Fibroblast of gingiva (primary cell): ENCODE measurements around the gene ACSF3.

Experiments
- DNase-seq: peaks from one replicate; pipeline ENCODE4 v3.0.0-alpha.2; 2011; ENCODE audit warnings: low read depth

Gene ACSF3

GRCh38 chr16:89201439-89202377 is 108.1 kb downstream of the ACSF3 start:
- DNase-seq = peak; percentile 30

- DNase-seq = no peak
These were observed 109.0 kb downstream of the ACSF3 start for GRCh38 chr16:89202422-89203215.
